HG03097 (cell line): ENCODE results near the gene ADGRB3.
"Not testable (repeated sequence)": the region's sequence is repeated elsewhere in the genome, so short reads cannot be mapped to it uniquely, and the experiment has no call there.

Source experiments
- ATAC-seq: cut with Tn5 transposase; IDR thresholded peaks from one replicate; pipeline ENCODE4 v1.9.1; 2021; ENCODE audit not compliant: unreplicated experiment, low FRiP score

The ADGRB3 gene

DNA sequence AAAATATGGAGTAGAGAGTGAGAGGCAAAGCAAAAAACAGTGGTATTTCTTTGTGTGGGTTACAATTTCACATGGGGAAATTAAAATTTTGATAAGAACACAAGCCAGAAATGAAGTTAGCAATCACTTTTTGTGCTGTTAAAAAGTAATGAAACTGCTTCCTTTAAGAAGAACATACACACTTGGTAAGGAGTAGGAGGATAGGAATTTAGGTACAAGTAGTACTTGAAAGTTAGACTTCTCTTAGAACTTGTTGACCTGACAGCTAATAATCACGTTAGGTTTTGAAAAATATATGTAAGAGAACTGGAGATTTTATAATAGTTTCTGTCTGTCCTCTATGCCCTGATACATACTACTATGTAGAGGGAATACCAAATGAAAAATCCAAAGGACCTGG lies 260.8 kb downstream of the ADGRB3 start:
- no peak for ATAC-seq

DNA sequence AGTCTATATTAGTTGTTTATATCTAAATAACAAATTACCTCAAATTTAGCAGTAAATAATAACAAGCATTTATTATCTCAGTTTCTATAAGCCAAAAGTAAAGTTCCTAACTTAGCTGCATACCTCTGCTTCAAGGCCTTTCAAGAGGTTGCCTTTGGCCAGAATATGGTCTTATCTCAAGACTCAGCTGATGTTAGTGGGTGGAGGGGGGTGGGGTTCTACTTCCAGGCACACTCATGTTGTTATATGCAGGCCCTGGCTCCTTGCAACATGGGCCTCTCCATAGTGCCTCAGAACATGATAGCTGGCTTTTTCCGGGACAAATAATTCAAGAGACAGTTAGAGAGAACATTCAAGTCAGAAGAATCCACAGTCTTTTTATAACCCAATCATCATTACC lies 266.0 kb downstream of the ADGRB3 start:
- ATAC-seq: no peak

GRCh38 chr6:68911334-68911733 lies 276.3 kb downstream of the ADGRB3 start:
- no peak for ATAC-seq

DNA sequence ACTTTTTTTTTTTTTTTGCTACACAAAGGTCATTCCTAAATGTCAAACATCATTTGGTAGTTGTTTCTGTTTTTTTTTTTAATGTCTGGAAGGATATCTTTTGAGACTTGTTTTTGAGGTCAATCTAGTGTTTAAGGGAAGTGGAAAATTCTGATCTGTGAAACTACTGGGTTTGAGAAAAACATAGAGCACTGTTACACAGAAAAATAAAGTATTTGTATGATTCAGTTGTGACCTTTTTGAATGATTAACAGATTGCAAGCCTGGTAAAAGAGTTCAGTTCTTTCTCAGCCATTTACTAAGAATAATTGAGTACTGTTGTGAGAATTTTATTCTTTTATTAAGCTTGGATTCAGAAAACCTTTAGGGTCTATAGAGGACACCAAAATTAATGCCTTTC lies 276.7 kb downstream of the ADGRB3 start:
- ATAC-seq: no peak

DNA sequence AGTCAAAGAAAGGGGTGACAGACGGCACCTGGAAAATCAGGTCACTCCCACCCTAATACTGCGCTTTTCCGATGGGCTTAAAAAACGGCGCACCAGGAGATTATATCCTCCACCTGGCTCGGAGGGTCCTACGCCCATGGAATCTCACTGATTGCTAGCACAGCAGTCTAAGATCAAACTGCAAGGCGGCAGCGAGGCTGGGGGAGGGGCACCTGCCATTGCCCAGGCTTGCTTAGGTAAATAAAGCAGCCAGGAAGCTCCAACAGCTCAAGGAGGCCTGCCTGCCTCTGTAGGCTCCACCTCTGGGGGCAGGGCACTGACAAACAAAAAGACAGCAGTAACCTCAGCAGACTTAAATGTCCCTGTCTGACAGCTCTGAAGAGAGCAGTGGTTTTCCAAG lies 277.7 kb downstream of the ADGRB3 start:
- ATAC-seq: not testable (repeated sequence)

DNA sequence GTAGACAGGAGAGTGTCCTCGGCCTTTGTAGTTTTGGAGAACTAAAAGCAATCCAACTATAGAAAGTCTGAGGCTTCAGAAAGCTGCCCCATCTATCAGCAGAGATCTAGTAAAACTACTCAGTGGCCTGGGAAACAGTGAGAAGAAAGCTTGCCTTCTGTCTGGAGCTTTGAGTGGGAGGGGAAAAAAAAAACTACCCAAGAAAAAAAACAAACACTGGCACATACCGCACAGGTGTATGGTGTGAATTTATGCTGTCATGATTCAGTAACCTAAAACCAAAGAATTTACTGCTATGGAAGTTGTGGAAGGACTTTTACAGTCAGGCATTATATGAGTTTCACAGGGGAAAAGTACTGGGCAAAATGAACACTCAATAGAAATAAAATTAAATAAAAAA lies 280.5 kb downstream of the ADGRB3 start:
- no peak for ATAC-seq

- ATAC-seq: no peak
Measured at GRCh38 chr6:68919537-68919936, 284.5 kb downstream of the ADGRB3 start.

GRCh38 chr6:68941345-68941744 lies 306.3 kb downstream of the ADGRB3 start:
- ATAC-seq: no peak

DNA sequence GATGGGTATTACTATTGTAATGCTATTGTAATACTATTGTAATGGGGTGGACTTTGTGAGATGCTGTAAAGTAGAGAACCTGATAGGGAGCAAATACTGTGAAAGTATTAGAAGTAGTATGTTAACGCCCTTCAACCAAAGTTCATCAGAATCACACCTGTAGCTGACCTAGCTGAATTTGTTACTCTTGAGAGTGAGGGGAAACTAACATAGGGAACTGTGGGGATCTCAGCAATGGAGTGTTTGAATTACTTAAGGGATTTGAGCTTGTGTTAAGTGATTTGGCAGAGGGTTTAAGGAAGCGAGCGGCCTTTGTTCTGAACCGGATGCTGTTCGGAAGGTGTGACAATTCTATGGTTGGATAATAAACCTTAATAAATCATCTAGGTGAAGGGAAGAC lies 312.6 kb downstream of the ADGRB3 start:
- ATAC-seq: no peak

- no peak for ATAC-seq
Measured at GRCh38 chr6:68951270-68951669, 316.2 kb downstream of the ADGRB3 start.

GRCh38 chr6:68958327-68958726 lies 323.2 kb downstream of the ADGRB3 start:
- ATAC-seq: no peak

DNA sequence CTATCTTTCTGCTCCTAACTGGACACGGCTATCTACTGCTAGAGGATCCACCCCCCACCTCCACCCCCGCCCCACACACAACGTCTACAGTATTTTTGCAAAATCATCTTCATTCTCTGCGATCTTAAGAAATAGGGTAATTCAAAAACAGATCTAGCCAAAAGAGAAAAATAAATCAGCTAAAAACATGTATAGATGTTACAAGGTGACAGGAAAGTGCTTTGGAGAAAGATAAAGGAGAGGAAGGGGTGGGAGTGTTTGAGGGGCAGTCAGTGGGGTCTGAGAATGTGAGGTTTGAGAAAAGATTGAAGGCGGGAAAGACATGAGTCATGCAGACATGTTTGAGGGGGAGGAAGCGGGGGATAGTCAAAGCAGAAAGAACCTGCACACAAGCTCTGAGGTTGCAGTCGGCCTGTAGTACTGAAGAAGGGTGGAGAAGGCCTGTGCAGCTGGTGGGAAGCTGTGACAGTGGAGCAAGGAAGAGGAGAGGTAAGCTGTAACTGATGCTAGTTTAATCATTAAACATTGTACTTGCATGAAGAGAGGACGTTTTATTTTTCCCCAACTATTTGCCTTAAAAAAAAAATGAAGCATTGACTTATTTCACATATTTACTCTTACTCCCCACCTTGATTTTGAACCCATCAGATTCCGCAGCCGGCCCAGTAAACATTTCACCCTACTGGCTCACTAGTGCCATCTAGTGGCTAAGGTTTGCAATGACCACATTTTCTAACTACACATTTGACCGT lies 332.6 kb downstream of the ADGRB3 start:
- ATAC-seq: no peak

DNA sequence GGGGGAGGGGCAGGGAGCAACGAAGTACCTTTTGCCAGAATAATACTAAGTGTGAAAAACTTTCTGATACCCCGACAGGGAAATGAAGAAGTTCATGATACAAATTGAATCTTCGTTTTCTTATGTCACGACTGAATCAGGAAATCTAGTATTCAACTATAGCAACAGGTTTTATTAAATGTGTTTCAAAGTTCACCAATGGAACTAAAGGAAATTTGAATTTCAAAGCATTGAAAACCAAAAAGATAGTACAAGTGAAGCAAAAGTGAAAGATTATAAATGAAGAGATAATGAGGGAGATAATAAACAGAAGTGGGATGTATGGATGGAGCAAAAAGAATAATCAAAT lies 333.2 kb downstream of the ADGRB3 start:
- ATAC-seq: no peak

DNA sequence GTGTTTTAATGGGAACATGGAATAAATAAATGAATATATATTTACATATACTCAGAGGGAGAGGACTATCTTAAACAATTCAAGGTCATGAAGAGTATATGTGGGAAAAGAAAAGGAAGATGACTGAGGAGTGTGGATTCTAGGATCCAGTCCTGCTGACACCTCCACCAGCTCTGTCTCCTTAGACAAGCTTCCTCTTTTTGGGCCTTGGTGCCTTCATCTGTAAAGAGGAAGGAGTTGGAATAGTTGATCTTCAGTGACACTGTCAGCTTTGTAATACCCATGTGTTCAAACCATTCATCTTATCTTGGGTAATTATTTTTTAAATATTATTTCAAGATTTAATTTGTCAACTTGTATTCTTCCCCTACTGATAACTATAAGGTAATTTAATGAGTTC lies 338.0 kb downstream of the ADGRB3 start:
- ATAC-seq: no peak

- no peak for ATAC-seq
Measured at GRCh38 chr6:68975064-68975463, 340.0 kb downstream of the ADGRB3 start.

- no peak for ATAC-seq
Measured at GRCh38 chr6:68975816-68976215, 340.7 kb downstream of the ADGRB3 start.

GRCh38 chr6:68976260-68976659 lies 341.2 kb downstream of the ADGRB3 start:
- ATAC-seq: no peak

- no peak for ATAC-seq
Measured at GRCh38 chr6:68978411-68978810, 343.3 kb downstream of the ADGRB3 start.

GRCh38 chr6:68981668-68982067 lies 346.6 kb downstream of the ADGRB3 start:
- not testable (repeated sequence) for ATAC-seq

- ATAC-seq: no peak
Measured at GRCh38 chr6:68988698-68989097, 353.6 kb downstream of the ADGRB3 start.

GRCh38 chr6:68990317-68990716 lies 355.2 kb downstream of the ADGRB3 start:
- ATAC-seq: no peak

GRCh38 chr6:68993911-68994310 lies 358.8 kb downstream of the ADGRB3 start:
- no peak for ATAC-seq

DNA sequence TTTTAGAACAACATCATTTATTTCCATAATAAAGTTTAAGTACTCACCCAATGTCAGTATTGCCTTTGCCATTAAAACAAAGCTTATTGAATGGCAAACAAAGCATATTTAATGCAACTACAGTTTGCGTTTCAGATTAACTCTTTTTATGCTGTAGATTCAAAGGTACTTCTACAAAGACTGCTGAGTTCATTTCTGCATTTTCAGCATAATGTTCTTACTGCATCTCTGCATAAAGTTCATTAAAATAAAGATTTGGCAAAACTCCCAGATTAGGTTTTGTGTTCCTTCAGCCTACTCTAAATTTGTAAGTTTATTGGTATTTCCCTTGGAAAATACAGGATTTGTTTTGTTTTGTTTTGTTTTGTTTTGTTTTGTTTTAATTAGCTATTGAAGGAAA lies 359.4 kb downstream of the ADGRB3 start:
- no peak for ATAC-seq
